HepG2 (cell line): ENCODE results near the gene ZFHX3. TPM values are rescaled to one million over a fixed set of nuclear protein-coding genes. Genes with fewer than 3 reads are reported as not detected.
A peak's percentile ranks its signal among the peaks of the same experiment; 100 is the strongest.

Experiments
- AGO2 ChIP-seq: fragments of 200-400 bp; formaldehyde crosslinking; optimal IDR thresholded peaks from 2 replicates; pipeline ENCODE3; 2017; ENCODE audit warnings: mild to moderate bottlenecking, low read depth, low read length, moderate library complexity
- ARNT2 ChIP-seq: sonication (generic); formaldehyde crosslinking; IDR thresholded peaks from 2 replicates; pipeline ENCODE4 v1.8.0; 2022; ENCODE audit warnings: mild to moderate bottlenecking, low read depth, missing genetic modification reagents, moderate library complexity
- CC2D1A ChIP-seq: sonication (generic); formaldehyde crosslinking; IDR thresholded peaks from 2 replicates; pipeline ENCODE4 v1.8.1; 2023; ENCODE audit warnings: mild to moderate bottlenecking, missing genetic modification reagents
- ELK4 ChIP-seq: sonication (generic); formaldehyde crosslinking; IDR thresholded peaks from 2 replicates; pipeline ENCODE4 v1.9.0; 2021; ENCODE audit warnings: missing genetic modification reagents, borderline replicate concordance
- ETV5 ChIP-seq: IDR thresholded peaks from 2 replicates; pipeline ENCODE4 v1.6.1; 2018; ENCODE audit warnings: missing biosample characterization, missing genetic modification reagents, inconsistent platforms, borderline replicate concordance
- HDAC2 ChIP-seq: sonication (generic); formaldehyde crosslinking; IDR thresholded peaks from 2 replicates; pipeline ENCODE4 v1.4.0; 2020; ENCODE audit warnings: missing genetic modification reagents
- HNRNPUL1 ChIP-seq: fragments of 200-400 bp; formaldehyde crosslinking; IDR thresholded peaks from 2 replicates; pipeline ENCODE4 v1.6.1; 2017; ENCODE audit warnings: low read depth, mild to moderate bottlenecking, low read length, moderate library complexity
- HOXA5 ChIP-seq: sonication (generic); formaldehyde crosslinking; IDR thresholded peaks from 2 replicates; pipeline ENCODE4 v1.4.0; 2020; ENCODE audit warnings: missing genetic modification reagents
- MEIS2 ChIP-seq: sonication (generic); formaldehyde crosslinking; IDR thresholded peaks from 2 replicates; pipeline ENCODE4 v1.9.0; 2021; ENCODE audit warnings: mild to moderate bottlenecking, missing genetic modification reagents
- POLR2AphosphoS2 ChIP-seq: IDR thresholded peaks from 2 replicates; pipeline ENCODE4 v1.6.1; 2011; ENCODE audit warnings: low read depth, low read length, improper control_type of control experiment
- SOX6 ChIP-seq, 2 experiments: fragments of 450-650 bp in 1 of 2; sonication (generic) in 1 of 2; formaldehyde crosslinking in 1 of 2; IDR thresholded peaks; 2 replicates each; pipeline versions ENCODE4 v1.4.0 to v1.6.1; 2017 to 2020; ENCODE audit warnings: antibody characterized with exemption in 1 of 2, mild to moderate bottlenecking in 1 of 2, missing genetic modification reagents in 1 of 2
- TAF1 ChIP-seq: sonication (generic); formaldehyde crosslinking; IDR thresholded peaks from 2 replicates; pipeline ENCODE4 v1.4.0; 2020; ENCODE audit warnings: missing genetic modification reagents
- ZNF12 ChIP-seq: sonication (generic); formaldehyde crosslinking; IDR thresholded peaks from 2 replicates; pipeline ENCODE4 v1.5.0; 2020; ENCODE audit warnings: missing genetic modification reagents
- ZNF326 ChIP-seq: sonication (generic); formaldehyde crosslinking; IDR thresholded peaks from 2 replicates; pipeline ENCODE4 v1.4.0; 2020; ENCODE audit warnings: missing genetic modification reagents, borderline replicate concordance
- polyA plus RNA-seq, 8 experiments: library from polyadenylated mRNA; depleted of rRNA in 3 of 8; stranded (reverse) in 7 of 8; unstranded in 1 of 8; fragments of >200 nt; fragmentation: Illumina TruSeq in 4 of 8; extraction: Trizol in 4 of 8; gene quantifications; 2 replicates each; pipeline versions ENCODE4 v1.2.1 to v1.2.3, GENCODE V29; 2011 to 2016; ENCODE audit warnings: low read depth in 4 of 8, missing spikeins in 1 of 8, mixed read lengths in 1 of 8; ENCODE audit not compliant: insufficient read depth in 1 of 8
- total RNA-seq, 5 experiments: library from RNA; depleted of rRNA; stranded (reverse); fragments of >200 nt; fragmentation: Illumina TruSeq; extraction: Trizol; gene quantifications; 2 replicates each; pipeline ENCODE4 v1.2.3, GENCODE V29; 2016; ENCODE audit warnings: low read depth in 1 of 5
- TF ChIP-seq, protein P1 (sequence below): sonication (generic); formaldehyde crosslinking; IDR thresholded peaks from 2 replicates; pipeline ENCODE4 v1.5.0; 2020; ENCODE audit warnings: missing genetic modification reagents
- TF ChIP-seq, protein P2 (sequence below): sonication (generic); formaldehyde crosslinking; IDR thresholded peaks from 2 replicates; pipeline ENCODE4 v1.4.0; 2020; ENCODE audit warnings: missing genetic modification reagents
- TF ChIP-seq, protein P3 (sequence below): sonication (generic); formaldehyde crosslinking; IDR thresholded peaks from 2 replicates; pipeline ENCODE4 v1.9.0; 2022; ENCODE audit warnings: missing genetic modification reagents, mild to moderate bottlenecking, borderline replicate concordance

The ZFHX3 gene
- total and polyA plus RNA-seq, 2 of the 13 experiments (the other 11 are each of a cell fraction or from before 2014, with no cell fraction given): 5.0 to 6.0 TPM

DNA sequence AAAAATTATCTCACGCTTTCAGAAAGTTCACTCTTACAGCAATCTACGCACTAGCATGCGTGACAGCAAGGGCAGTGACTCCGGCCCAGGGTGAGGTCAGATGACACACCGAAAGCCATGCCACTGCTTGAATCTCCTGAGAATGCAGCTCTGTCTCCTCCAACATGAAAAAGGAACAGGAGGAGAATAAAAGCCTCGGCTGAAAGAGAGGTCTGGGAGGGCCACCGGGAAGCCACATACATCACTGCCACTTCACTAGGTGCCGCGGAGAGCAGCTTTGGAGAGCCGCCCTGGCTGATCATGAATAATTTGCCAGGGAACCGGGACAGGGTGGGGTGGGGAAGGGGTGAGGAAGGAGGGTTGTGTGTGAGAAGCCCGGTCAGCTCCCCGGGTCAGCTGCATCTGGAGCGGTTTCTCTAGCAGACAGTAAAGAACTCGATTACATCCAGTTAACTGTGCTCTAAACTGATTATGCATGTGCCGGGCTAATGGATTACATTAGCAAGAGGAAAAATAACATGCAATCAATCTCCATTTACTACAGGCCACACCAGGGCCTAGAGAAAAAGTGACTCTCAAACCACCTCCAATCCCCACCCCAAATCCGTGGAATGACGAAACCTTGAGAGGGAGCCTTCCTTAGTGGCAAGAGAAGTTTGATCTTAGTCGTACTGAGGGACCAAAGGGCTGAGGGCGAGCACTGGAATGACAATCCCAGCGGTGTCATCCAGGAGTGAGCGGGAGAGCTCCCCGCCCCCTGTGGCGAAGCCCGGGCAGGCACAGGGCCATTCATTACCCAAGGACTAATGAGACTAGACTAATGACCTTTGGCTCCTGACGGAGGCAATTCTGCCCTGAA, 100.3 kb downstream of the ZFHX3 start (continued):
- TF ChIP-seq, protein P1, sequence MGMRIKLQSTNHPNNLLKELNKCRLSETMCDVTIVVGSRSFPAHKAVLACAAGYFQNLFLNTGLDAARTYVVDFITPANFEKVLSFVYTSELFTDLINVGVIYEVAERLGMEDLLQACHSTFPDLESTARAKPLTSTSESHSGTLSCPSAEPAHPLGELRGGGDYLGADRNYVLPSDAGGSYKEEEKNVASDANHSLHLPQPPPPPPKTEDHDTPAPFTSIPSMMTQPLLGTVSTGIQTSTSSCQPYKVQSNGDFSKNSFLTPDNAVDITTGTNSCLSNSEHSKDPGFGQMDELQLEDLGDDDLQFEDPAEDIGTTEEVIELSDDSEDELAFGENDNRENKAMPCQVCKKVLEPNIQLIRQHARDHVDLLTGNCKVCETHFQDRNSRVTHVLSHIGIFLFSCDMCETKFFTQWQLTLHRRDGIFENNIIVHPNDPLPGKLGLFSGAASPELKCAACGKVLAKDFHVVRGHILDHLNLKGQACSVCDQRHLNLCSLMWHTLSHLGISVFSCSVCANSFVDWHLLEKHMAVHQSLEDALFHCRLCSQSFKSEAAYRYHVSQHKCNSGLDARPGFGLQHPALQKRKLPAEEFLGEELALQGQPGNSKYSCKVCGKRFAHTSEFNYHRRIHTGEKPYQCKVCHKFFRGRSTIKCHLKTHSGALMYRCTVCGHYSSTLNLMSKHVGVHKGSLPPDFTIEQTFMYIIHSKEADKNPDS: peak; percentile 46; the same call in 1 of the 2 replicates
- TF ChIP-seq HDAC2: peak; percentile 88
- TF ChIP-seq HOXA5 (CRISPR knock-in tag): peak; percentile 36; the same call in 1 of the 2 replicates
- TF ChIP-seq ELK4: no peak
- no peak for TF ChIP-seq SOX6 (IDR thresholded peaks at IDR 0.05)
- TF ChIP-seq SOX6 (CRISPR knock-in tag; IDR thresholded peaks at IDR 0.05): peak; percentile 83
- 0 out of 2 replicates have a peak, but pooled peaks have one; percentile 41 for TF ChIP-seq MEIS2 (CRISPR knock-in tag)
- TF ChIP-seq ZNF326: no peak
- TF ChIP-seq AGO2: no peak
- no peak for TF ChIP-seq HNRNPUL1
- TF ChIP-seq, protein P2, sequence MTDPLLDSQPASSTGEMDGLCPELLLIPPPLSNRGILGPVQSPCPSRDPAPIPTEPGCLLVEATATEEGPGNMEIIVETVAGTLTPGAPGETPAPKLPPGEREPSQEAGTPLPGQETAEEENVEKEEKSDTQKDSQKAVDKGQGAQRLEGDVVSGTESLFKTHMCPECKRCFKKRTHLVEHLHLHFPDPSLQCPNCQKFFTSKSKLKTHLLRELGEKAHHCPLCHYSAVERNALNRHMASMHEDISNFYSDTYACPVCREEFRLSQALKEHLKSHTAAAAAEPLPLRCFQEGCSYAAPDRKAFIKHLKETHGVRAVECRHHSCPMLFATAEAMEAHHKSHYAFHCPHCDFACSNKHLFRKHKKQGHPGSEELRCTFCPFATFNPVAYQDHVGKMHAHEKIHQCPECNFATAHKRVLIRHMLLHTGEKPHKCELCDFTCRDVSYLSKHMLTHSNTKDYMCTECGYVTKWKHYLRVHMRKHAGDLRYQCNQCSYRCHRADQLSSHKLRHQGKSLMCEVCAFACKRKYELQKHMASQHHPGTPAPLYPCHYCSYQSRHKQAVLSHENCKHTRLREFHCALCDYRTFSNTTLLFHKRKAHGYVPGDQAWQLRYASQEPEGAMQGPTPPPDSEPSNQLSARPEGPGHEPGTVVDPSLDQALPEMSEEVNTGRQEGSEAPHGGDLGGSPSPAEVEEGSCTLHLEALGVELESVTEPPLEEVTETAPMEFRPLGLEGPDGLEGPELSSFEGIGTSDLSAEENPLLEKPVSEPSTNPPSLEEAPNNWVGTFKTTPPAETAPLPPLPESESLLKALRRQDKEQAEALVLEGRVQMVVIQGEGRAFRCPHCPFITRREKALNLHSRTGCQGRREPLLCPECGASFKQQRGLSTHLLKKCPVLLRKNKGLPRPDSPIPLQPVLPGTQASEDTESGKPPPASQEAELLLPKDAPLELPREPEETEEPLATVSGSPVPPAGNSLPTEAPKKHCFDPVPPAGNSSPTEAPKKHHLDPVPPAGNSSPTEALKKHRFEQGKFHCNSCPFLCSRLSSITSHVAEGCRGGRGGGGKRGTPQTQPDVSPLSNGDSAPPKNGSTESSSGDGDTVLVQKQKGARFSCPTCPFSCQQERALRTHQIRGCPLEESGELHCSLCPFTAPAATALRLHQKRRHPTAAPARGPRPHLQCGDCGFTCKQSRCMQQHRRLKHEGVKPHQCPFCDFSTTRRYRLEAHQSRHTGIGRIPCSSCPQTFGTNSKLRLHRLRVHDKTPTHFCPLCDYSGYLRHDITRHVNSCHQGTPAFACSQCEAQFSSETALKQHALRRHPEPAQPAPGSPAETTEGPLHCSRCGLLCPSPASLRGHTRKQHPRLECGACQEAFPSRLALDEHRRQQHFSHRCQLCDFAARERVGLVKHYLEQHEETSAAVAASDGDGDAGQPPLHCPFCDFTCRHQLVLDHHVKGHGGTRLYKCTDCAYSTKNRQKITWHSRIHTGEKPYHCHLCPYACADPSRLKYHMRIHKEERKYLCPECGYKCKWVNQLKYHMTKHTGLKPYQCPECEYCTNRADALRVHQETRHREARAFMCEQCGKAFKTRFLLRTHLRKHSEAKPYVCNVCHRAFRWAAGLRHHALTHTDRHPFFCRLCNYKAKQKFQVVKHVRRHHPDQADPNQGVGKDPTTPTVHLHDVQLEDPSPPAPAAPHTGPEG (CRISPR knock-in tag): no peak
- TF ChIP-seq ZNF12: no peak
- TF ChIP-seq, protein P3, sequence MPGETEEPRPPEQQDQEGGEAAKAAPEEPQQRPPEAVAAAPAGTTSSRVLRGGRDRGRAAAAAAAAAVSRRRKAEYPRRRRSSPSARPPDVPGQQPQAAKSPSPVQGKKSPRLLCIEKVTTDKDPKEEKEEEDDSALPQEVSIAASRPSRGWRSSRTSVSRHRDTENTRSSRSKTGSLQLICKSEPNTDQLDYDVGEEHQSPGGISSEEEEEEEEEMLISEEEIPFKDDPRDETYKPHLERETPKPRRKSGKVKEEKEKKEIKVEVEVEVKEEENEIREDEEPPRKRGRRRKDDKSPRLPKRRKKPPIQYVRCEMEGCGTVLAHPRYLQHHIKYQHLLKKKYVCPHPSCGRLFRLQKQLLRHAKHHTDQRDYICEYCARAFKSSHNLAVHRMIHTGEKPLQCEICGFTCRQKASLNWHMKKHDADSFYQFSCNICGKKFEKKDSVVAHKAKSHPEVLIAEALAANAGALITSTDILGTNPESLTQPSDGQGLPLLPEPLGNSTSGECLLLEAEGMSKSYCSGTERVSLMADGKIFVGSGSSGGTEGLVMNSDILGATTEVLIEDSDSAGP (CRISPR knock-in tag): 0 out of 2 replicates have a peak, but pooled peaks have one; percentile 61
- no peak for TF ChIP-seq CC2D1A (CRISPR knock-in tag)
- no peak for TF ChIP-seq ARNT2 (CRISPR knock-in tag)
- peak; percentile 39; the same call in 1 of the 2 replicates for TF ChIP-seq ETV5 (CRISPR knock-in tag)
- no peak for TF ChIP-seq TAF1 (CRISPR knock-in tag)
- TF ChIP-seq POLR2AphosphoS2: no peak
